ENCODE results near the gene TMEM256.

- TF ChIP-seq CTCF (conservative IDR thresholded peaks at IDR 0.05; ENCODE audit: low read depth, low read length): no peak
- TF ChIP-seq EZH2 (IDR thresholded peaks at IDR 0.05; ENCODE audit: borderline replicate concordance, low read depth, low read length, poor library complexity, severe bottlenecking): no peak
Measured at GRCh38 chr17:7374353-7374752, 29.5 kb downstream of the TMEM256 start.

All from A673 (cell line).